Loucy (cell line): ENCODE data around the gene SPP1.

Experiments
- H2AFZ ChIP-seq: fragments of 200-600 bp; sonication (generic); 2 replicates; pipeline ENCODE4 v1.6.0; 2016; ENCODE audit warnings: antibody characterized with exemption, mild to moderate bottlenecking, low read length, moderate library complexity
- H3F3A ChIP-seq: fragments of 200-600 bp; 2 replicates; pipeline ENCODE4 v1.6.0; 2016; ENCODE audit warnings: antibody characterized with exemption, low read depth, mild to moderate bottlenecking
- H3K27me3 ChIP-seq: fragments of 200-600 bp; sonication (generic); 2 replicates; pipeline ENCODE4 v1.6.1; 2014; ENCODE audit warnings: low read length, mild to moderate bottlenecking; ENCODE audit not compliant: insufficient read depth, poor library complexity, severe bottlenecking
- H3K36me3 ChIP-seq: fragments of 200-600 bp; sonication (generic); 2 replicates; pipeline ENCODE4 v1.6.1; 2016; ENCODE audit warnings: low read length; ENCODE audit not compliant: insufficient read depth
- H3K4me1 ChIP-seq: fragments of 200-600 bp; sonication (generic); 2 replicates; pipeline ENCODE4 v1.5.1; 2014; ENCODE audit warnings: low read length, mild to moderate bottlenecking; ENCODE audit not compliant: insufficient read depth, poor library complexity, severe bottlenecking
- H3K4me2 ChIP-seq: fragments of 200-600 bp; sonication (generic); 2 replicates; pipeline ENCODE4 v1.6.0; 2014; ENCODE audit warnings: antibody characterized with exemption, low read length, low read depth, mild to moderate bottlenecking; ENCODE audit not compliant: poor library complexity, severe bottlenecking
- H3K4me3 ChIP-seq: fragments of 200-600 bp; sonication (generic); 2 replicates; pipeline ENCODE4 v1.5.1; 2014; ENCODE audit warnings: low read length, mild to moderate bottlenecking, mixed read lengths; ENCODE audit not compliant: poor library complexity, severe bottlenecking
- H3K79me2 ChIP-seq: fragments of 200-600 bp; sonication (generic); 2 replicates; pipeline ENCODE4 v1.6.1; 2014; ENCODE audit warnings: low read length; ENCODE audit not compliant: insufficient read depth
- H3K9ac ChIP-seq: fragments of 200-600 bp; sonication (generic); 2 replicates; pipeline ENCODE4 v1.6.0; 2014; ENCODE audit warnings: mild to moderate bottlenecking, low read depth, low read length, moderate library complexity; ENCODE audit not compliant: poor library complexity, severe bottlenecking
- H3K9me2 ChIP-seq: fragments of 200-600 bp; sonication (generic); replicated peaks from 2 replicates; pipeline ENCODE4 v1.6.1; 2016; ENCODE audit warnings: low read depth, low read length, mixed read lengths
- H3K9me3 ChIP-seq: fragments of 200-600 bp; sonication (generic); 2 replicates; pipeline ENCODE4 v1.6.1; 2014; ENCODE audit warnings: mild to moderate bottlenecking, antibody characterized with exemption, low read length, low read depth; ENCODE audit not compliant: insufficient read depth
- H4K20me1 ChIP-seq: fragments of 200-600 bp; sonication (generic); 2 replicates; pipeline ENCODE4 v1.6.0; 2014; ENCODE audit warnings: antibody characterized with exemption, low read length, mild to moderate bottlenecking; ENCODE audit not compliant: insufficient read depth, poor library complexity, severe bottlenecking
- EZH2phosphoT487 ChIP-seq: fragments of 200-600 bp; IDR thresholded peaks from 2 replicates; pipeline ENCODE4 v1.6.1; 2018; ENCODE audit warnings: antibody characterized with exemption, mild to moderate bottlenecking, moderate library complexity, borderline replicate concordance
- TF ChIP-seq, protein P1 (sequence below): fragments of 200-600 bp; sonication (generic); conservative IDR thresholded peaks from 2 replicates; pipeline ENCODE4 v1.5.1; 2014; ENCODE audit warnings: mild to moderate bottlenecking, antibody characterized with exemption, low read length

SPP1 gene

DNA sequence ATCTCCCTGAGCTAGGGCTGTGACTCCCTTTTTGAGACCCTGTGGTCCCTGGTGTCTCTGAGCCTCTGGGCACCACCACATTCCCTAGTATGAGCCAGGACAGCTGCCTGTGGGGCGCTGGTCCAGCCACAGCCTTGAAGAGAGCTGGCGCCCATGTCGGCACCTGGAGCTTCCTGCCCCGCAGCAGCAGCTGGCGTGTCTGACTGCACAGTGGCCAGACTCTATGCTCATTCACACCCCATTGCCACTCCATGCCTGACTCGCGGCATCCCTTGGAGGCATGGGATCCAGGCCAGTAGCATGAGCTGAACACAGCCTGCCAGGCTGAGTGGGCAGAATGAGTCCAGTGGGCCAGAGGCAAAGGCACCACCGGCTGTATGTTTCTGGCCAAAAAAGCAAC lies 8.3 kb upstream of the SPP1 start:
- TF ChIP-seq EZH2phosphoT487 = no peak
- TF ChIP-seq, protein P1, sequence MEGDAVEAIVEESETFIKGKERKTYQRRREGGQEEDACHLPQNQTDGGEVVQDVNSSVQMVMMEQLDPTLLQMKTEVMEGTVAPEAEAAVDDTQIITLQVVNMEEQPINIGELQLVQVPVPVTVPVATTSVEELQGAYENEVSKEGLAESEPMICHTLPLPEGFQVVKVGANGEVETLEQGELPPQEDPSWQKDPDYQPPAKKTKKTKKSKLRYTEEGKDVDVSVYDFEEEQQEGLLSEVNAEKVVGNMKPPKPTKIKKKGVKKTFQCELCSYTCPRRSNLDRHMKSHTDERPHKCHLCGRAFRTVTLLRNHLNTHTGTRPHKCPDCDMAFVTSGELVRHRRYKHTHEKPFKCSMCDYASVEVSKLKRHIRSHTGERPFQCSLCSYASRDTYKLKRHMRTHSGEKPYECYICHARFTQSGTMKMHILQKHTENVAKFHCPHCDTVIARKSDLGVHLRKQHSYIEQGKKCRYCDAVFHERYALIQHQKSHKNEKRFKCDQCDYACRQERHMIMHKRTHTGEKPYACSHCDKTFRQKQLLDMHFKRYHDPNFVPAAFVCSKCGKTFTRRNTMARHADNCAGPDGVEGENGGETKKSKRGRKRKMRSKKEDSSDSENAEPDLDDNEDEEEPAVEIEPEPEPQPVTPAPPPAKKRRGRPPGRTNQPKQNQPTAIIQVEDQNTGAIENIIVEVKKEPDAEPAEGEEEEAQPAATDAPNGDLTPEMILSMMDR = no peak
- Histone ChIP-seq H3K36me3 (no peaks in the 10 kb centered on the region), H3K9me3 (no peaks in the 10 kb centered on the region), H3K4me3 (no peak overlapping the region), H3K9me2 (no peaks in the 10 kb centered on the region), H3K4me1 (peaks cover 7% of the 10 kb centered on the region), H3K79me2 (no peaks in the 10 kb centered on the region), H3K27me3 (no peaks in the 10 kb centered on the region), H4K20me1 (no peaks in the 10 kb centered on the region), H3K4me2 (no peak overlapping the region), H2AFZ (no peak overlapping the region), H3K9ac (no peak overlapping the region), H3F3A (no peaks in the 10 kb centered on the region)

DNA sequence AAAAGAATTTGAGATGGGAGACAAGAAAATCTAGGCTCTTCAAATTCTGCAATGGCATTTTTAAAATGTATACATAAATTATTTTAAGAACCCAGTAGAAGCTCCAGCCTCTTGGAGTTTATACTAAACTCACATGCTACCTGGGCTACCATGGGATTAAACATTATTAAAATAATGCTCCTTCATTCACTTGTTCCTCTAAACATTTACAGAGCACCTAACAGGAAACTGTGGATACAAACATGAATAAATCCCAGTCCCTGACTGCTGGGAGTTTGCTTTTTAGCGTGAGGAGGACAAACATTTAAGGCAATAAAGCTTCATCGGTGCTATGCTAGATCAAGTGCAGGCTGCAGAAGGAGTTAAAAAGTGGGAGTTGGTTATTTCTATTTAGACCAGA lies 5.4 kb upstream of the SPP1 start:
- Histone ChIP-seq H3K9me2 (no peaks in the 10 kb centered on the region), H2AFZ (no peak overlapping the region), H3K4me2 (no peak overlapping the region), H4K20me1 (no peaks in the 10 kb centered on the region), H3K9me3 (no peaks in the 10 kb centered on the region), H3F3A (0 out of 2 replicates have a peak, but pooled peaks cover 2% of the 10 kb centered on the region), H3K27me3 (no peaks in the 10 kb centered on the region), H3K9ac (no peak overlapping the region), H3K4me3 (no peak overlapping the region), H3K36me3 (no peaks in the 10 kb centered on the region), H3K79me2 (no peaks in the 10 kb centered on the region), H3K4me1 (peaks cover 18% of the 10 kb centered on the region)
- TF ChIP-seq, protein P1 = no peak
- no peak for TF ChIP-seq EZH2phosphoT487

DNA sequence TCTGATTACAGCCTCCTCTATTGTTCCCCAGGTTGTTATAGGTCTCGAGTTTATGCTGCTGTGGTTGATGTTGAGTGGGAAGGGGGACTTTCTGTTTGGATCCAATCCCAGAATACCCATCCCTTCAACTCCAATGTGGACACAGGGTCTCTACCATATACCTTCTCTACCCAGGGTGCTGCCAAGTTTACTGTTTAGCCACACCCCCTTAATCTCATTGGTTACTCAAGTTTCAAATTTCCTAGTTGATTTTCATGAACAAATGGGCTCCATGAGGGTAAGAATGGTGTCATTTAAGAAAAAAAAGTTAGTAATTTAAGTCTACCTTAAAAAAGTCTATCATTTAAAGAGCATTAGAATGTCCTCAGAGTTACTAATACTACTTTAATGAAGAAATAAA lies 3.6 kb upstream of the SPP1 start:
- H3K36me3 ChIP-seq = no peaks in the 10 kb centered on the region
- no peak overlapping the region for H3K9ac ChIP-seq
- TF ChIP-seq EZH2phosphoT487 = no peak
- TF ChIP-seq, protein P1 = no peak
- H3K4me2 ChIP-seq = peak overlapping the region; percentile 28
- H3K4me3 ChIP-seq = no peak overlapping the region
- H2AFZ ChIP-seq = peak overlapping the region; percentile 67
- H3F3A ChIP-seq = 0 out of 2 replicates have a peak, but pooled peaks cover 2% of the 10 kb centered on the region
- no peaks in the 10 kb centered on the region for H3K9me3 ChIP-seq
- H3K79me2 ChIP-seq = no peaks in the 10 kb centered on the region
- no peaks in the 10 kb centered on the region for H3K9me2 ChIP-seq
- no peaks in the 10 kb centered on the region for H3K27me3 ChIP-seq
- H4K20me1 ChIP-seq = no peaks in the 10 kb centered on the region
- H3K4me1 ChIP-seq = peaks cover 24% of the 10 kb centered on the region
